HCT116 (cell line): ENCODE results near the gene DOCK1. TPM values are rescaled to one million over a fixed set of nuclear protein-coding genes. Genes with fewer than 3 reads are reported as not detected.

ENCODE experiments used
- ATAC-seq: fragments of 200-7000 bp; cut with Tn5 transposase; 2 replicates; pipeline ENCODE4 v1.9.1; 2020; ENCODE audit warnings: mild to moderate bottlenecking, moderate library complexity
- BruUV-seq: library from RNA; stranded (reverse); fragments of 400-500 nt; replicated peaks from 2 replicates; lab custom pipeline; 2021; lab: Mats Ljungman, UMichigan
- CTCF ChIA-PET: fragments of 300-600 bp; sonication (Branson Sonifier 250); formaldehyde crosslinking; loops from one replicate; lab custom pipeline; 2021; ENCODE audit warnings: antibody characterized with exemption; lab: Charles Lee
- POLR2A ChIA-PET: fragments of 300-600, 350-600 bp; sonication (Branson Sonifier 250); formaldehyde crosslinking; loops from one replicate; lab custom pipeline; 2021; ENCODE audit warnings: antibody characterized with exemption; lab: Charles Lee
- RAD21 ChIA-PET, 2 experiments: fragments of 300-600 bp; sonication (Branson Sonifier 250); formaldehyde crosslinking; loops; one replicate each; lab custom pipeline; 2023; ENCODE audit warnings: low total read pairs in 2 of 2; ENCODE audit not compliant: uncharacterized antibody in 2 of 2, unreplicated experiment in 2 of 2, low non-redundant PET in 1 of 2; lab: Charles Lee
- DNase-seq: peaks from one replicate; pipeline ENCODE4 v3.0.0-alpha.2; 2010; ENCODE audit warnings: low read depth, low spot score
- H2AFZ ChIP-seq: fragments of 200-600 bp; shearing (Covaris generic), sonication (generic); 2 replicates; pipeline ENCODE4 v1.6.1; 2017; ENCODE audit warnings: low read depth, mixed run types, mixed read lengths, antibody characterized with exemption, low read length; ENCODE audit not compliant: poor library complexity, severe bottlenecking
- H3K27ac ChIP-seq: 2 replicates; pipeline ENCODE4 v1.5.1; 2012; ENCODE audit warnings: low read depth, low read length
- H3K27me3 ChIP-seq: fragments of 200-600 bp; sonication (generic); 2 replicates; pipeline ENCODE4 v1.6.1; 2016; ENCODE audit warnings: mixed run types, low read length, mixed read lengths; ENCODE audit not compliant: insufficient read depth
- H3K36me3 ChIP-seq, 2 experiments: fragments of 200-500 bp in 1 of 2; fragments of 200-600 bp in 1 of 2; sonication (Bioruptor generic) in 1 of 2; sonication (generic) in 1 of 2; 2 replicates each; pipeline versions ENCODE4 v1.5.1 to v1.6.1; 2014 to 2016; ENCODE audit warnings: low read length in 2 of 2, inconsistent platforms in 1 of 2, mixed read lengths in 1 of 2, mixed run types in 1 of 2; ENCODE audit not compliant: insufficient read depth in 2 of 2, control insufficient read depth in 1 of 2
- H3K4me1 ChIP-seq, 2 experiments: fragments of 200-600 bp in 1 of 2; sonication (generic) in 1 of 2; 2 replicates each; pipeline versions ENCODE4 v1.5.1 to v1.6.1; 2012 to 2017; ENCODE audit warnings: low read length in 2 of 2, inconsistent platforms in 1 of 2, mild to moderate bottlenecking in 1 of 2, mixed read lengths in 1 of 2, mixed run types in 1 of 2, moderate library complexity in 1 of 2; ENCODE audit not compliant: insufficient read depth in 2 of 2, control insufficient read depth in 1 of 2
- H3K4me2 ChIP-seq: fragments of 200-600 bp; sonication (generic); 2 replicates; pipeline ENCODE4 v1.6.1; 2017; ENCODE audit warnings: mixed run types, low read length, mixed read lengths
- H3K4me3 ChIP-seq, 2 experiments: fragments of 200-600 bp in 1 of 2; sonication (generic) in 1 of 2; replicated peaks in 1 of 2; 2 replicates each; pipeline ENCODE4 v1.5.1; 2011 to 2016; ENCODE audit warnings: low read length in 2 of 2, control low read depth in 1 of 2, low read depth in 1 of 2, mild to moderate bottlenecking in 1 of 2, mixed read lengths in 1 of 2, mixed run types in 1 of 2
- H3K79me2 ChIP-seq: fragments of 200-600 bp; sonication (generic); 2 replicates; pipeline ENCODE4 v1.6.1; 2017; ENCODE audit warnings: mild to moderate bottlenecking, mixed run types, low read length, moderate library complexity, mixed read lengths; ENCODE audit not compliant: insufficient read depth
- H3K9ac ChIP-seq: fragments of 200-600 bp; sonication (generic); 2 replicates; pipeline ENCODE4 v1.6.1; 2016; ENCODE audit warnings: low read length, mixed read lengths
- H3K9me2 ChIP-seq: fragments of 200-600 bp; sonication (generic), shearing (Covaris generic); 2 replicates; pipeline ENCODE4 v1.6.1; 2017; ENCODE audit warnings: mixed run types, mild to moderate bottlenecking, moderate library complexity; ENCODE audit not compliant: insufficient read depth
- H3K9me3 ChIP-seq, 2 experiments: fragments of 200-500 bp in 1 of 2; fragments of 200-600 bp in 1 of 2; sonication (Bioruptor generic) in 1 of 2; sonication (generic) in 1 of 2; 2 replicates each; pipeline ENCODE4 v1.6.1; 2014 to 2017; ENCODE audit warnings: low read length in 2 of 2, mixed read lengths in 2 of 2, inconsistent platforms in 1 of 2, low read depth in 1 of 2, mild to moderate bottlenecking in 1 of 2, mixed run types in 1 of 2, moderate library complexity in 1 of 2; ENCODE audit not compliant: control insufficient read depth in 1 of 2, insufficient read depth in 1 of 2
- H4K20me1 ChIP-seq: fragments of 200-600 bp; sonication (generic), shearing (Covaris generic); 2 replicates; pipeline ENCODE4 v1.6.1; 2017; ENCODE audit warnings: mixed run types, mild to moderate bottlenecking, moderate library complexity; ENCODE audit not compliant: insufficient read depth
- ATF3 ChIP-seq: IDR thresholded peaks from 2 replicates; pipeline ENCODE4 v1.6.1; 2012
- EGR1 ChIP-seq: IDR thresholded peaks from 2 replicates; pipeline ENCODE4 v1.6.1; 2012; ENCODE audit warnings: low read depth
- ELF1 ChIP-seq: IDR thresholded peaks from 2 replicates; pipeline ENCODE4 v1.6.1; 2012; ENCODE audit warnings: low read depth, borderline replicate concordance
- EZH2 ChIP-seq: fragments of 200-600 bp; sonication (generic); IDR thresholded peaks from 2 replicates; pipeline ENCODE4 v1.6.1; 2017; ENCODE audit warnings: antibody characterized with exemption, mixed run types
- EZH2phosphoT487 ChIP-seq: fragments of 200-600 bp; IDR thresholded peaks from 2 replicates; pipeline ENCODE4 v1.6.1; 2018; ENCODE audit warnings: antibody characterized with exemption, borderline replicate concordance
- MAX ChIP-seq: IDR thresholded peaks from 2 replicates; pipeline ENCODE4 v1.6.1; 2012
- POLR2A ChIP-seq: IDR thresholded peaks from 2 replicates; pipeline ENCODE4 v1.7.0; 2011; ENCODE audit warnings: borderline replicate concordance; ENCODE audit not compliant: insufficient read depth, insufficient read length; ENCODE audit errors: extremely low read depth
- RAD21 ChIP-seq: IDR thresholded peaks from 2 replicates; pipeline ENCODE4 v1.6.1; 2012; ENCODE audit warnings: low read depth, mild to moderate bottlenecking
- SP1 ChIP-seq: IDR thresholded peaks from 2 replicates; pipeline ENCODE4 v1.6.1; 2012; ENCODE audit warnings: low read depth
- TCF7L2 ChIP-seq: IDR thresholded peaks from 2 replicates; pipeline ENCODE4 v1.7.0; 2011; ENCODE audit warnings: borderline replicate concordance, inconsistent platforms; ENCODE audit not compliant: insufficient read depth, insufficient read length; ENCODE audit errors: extremely low read depth
- ZFX ChIP-seq: fragments of 450-650 bp; IDR thresholded peaks from 2 replicates; pipeline ENCODE4 v1.6.1; 2017
- ZNF274 ChIP-seq: fragments of 200-500 bp; sonication (Bioruptor generic); IDR thresholded peaks from 2 replicates; pipeline ENCODE4 v1.6.1; 2014; ENCODE audit warnings: mild to moderate bottlenecking, low read depth, low read length, inconsistent platforms
- intact Hi-C: fragments of 100-400 bp; cut with micrococcal nuclease; formaldehyde crosslinking; loops from 2 replicates; pipeline ENCODE4 v1.10.0; 2022
- total RNA-seq: library from RNA; stranded (reverse); gene quantifications from one replicate; pipeline ENCODE4 v1.2.1, GENCODE V29; 2021; ENCODE audit not compliant: unreplicated experiment

Gene DOCK1
- total RNA-seq, 1 experiment from 2014 or later: 46.5 TPM

DNA sequence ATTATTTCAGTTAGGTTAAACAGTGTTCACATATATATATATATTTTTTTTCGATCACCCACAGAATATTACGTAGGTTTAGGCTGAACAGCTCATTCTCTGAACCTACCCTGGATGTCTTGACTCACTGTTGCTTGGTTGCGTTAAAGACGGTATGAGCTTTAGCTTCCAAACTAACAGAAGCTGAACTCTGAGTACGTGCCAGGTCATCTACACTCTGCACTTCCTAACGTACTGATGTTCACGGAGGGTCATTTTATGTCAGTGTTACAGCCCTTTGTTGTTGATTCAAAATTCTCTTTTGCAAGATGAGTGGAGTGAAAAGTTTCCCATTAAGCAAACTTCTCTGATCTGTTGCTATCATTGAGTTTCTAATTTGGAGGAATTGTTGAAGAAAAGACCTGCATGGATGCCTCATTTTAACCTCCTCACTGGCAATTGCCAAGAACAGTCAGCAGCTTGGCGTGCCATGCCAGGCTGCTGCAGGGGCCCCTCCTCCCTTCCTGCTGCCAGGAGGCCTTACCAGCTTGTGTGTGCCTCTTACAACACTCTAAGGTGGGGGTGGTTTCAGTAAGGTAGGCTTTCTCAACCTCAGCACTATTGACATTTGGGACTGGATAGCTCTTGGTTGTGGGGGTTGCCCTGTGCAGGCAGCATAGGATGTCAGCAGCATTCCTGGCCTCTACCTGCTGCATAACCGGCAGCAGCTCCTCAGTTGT lies 246.9 kb downstream of the DOCK1 start:
- no peaks in the 10 kb centered on the region for H3K36me3 ChIP-seq
- ATAC-seq (no peak), DNase-seq (no peak)
- CTCF ChIA-PET: no interaction called here
- TF ChIP-seq SP1: no peak
- TF ChIP-seq ATF3: no peak
- TF ChIP-seq POLR2A: no peak
- TF ChIP-seq TCF7L2: no peak
- TF ChIP-seq ZFX: no peak
- no peak for TF ChIP-seq EZH2
- TF ChIP-seq RAD21: no peak
- TF ChIP-seq ELF1: no peak
- TF ChIP-seq ZNF274: no peak
- TF ChIP-seq MAX: no peak
- TF ChIP-seq EZH2phosphoT487: no peak
- no peak for TF ChIP-seq EGR1
- no peak overlapping the region for H3K9ac ChIP-seq
- POLR2A ChIA-PET: no interaction called here
- BruUV-seq: no TSS peak
- H4K20me1 ChIP-seq: 0 out of 2 replicates have a peak, but pooled peaks cover 4% of the 10 kb centered on the region
- no peaks in the 10 kb centered on the region for H3K9me3 ChIP-seq
- H3K4me3 ChIP-seq: no peak overlapping the region
- H3K4me2 ChIP-seq: no peak overlapping the region
- no peak overlapping the region for H2AFZ ChIP-seq
- H3K79me2 ChIP-seq: no peaks in the 10 kb centered on the region
- no peaks in the 10 kb centered on the region for H3K27me3 ChIP-seq
- no peaks in the 10 kb centered on the region for H3K9me2 ChIP-seq
- intact Hi-C loops: no loop called here
- H3K27ac ChIP-seq: no peak overlapping the region
- RAD21 ChIA-PET: no interaction called here
- peaks cover 30 to 46% of the 10 kb centered on the region in 2 experiments for H3K4me1 ChIP-seq
